K562 (cell line): ENCODE results near the gene ABCG1. TPM values are rescaled to one million over a fixed set of nuclear protein-coding genes. Genes with fewer than 3 reads are reported as not detected.

ENCODE experiments used
- ATAC-seq: fragments of 200-7000 bp; cut with Tn5 transposase; 3 replicates; pipeline ENCODE4 v1.9.1; 2020; ENCODE audit warnings: moderate library complexity
- BruUV-seq: library from RNA; stranded (reverse); fragments of 400-500 nt; replicated peaks from 2 replicates; lab custom pipeline; 2021; lab: Mats Ljungman, UMichigan
- CTCF ChIA-PET: fragments of 300-600 bp; formaldehyde crosslinking; extraction: SDS; loops from one replicate; lab custom pipeline; 2021; ENCODE audit warnings: low intra/inter-chr PET ratio; lab: Yijun Ruan, JAX
- POLR2A ChIA-PET: fragments of 300-600, 350-650 bp; sonication (Branson Sonifier 250); formaldehyde crosslinking; extraction: SDS; loops from one replicate; lab custom pipeline; 2021; ENCODE audit warnings: antibody characterized with exemption, inconsistent platforms; lab: Yijun Ruan, JAX
- DNase-seq, 4 experiments: peaks; one replicate each; pipeline versions ENCODE4 v3.0.0 to v3.0.0-alpha.2; 2011 to 2018; ENCODE audit warnings: low spot score in 3 of 4, mixed read lengths in 3 of 4; ENCODE audit errors: extremely low read depth in 1 of 4
- FAIRE-seq: peaks from 2 replicates; lab custom pipeline; 2011; peaks lifted over from hg19 to GRCh38; lab: Jason Lieb, UNC
- H2AFZ ChIP-seq: 2 replicates; pipeline ENCODE4 v1.6.0; 2011; ENCODE audit warnings: low read depth, low read length, control low read depth, inconsistent platforms
- H3K27ac ChIP-seq: fragments of 200-600 bp; 3 replicates; pipeline ENCODE4 v1.8.0; 2011; ENCODE audit warnings: low read depth, mild to moderate bottlenecking, control low read depth, inconsistent platforms, low read length, moderate library complexity, mixed read lengths; ENCODE audit errors: extremely low read depth
- H3K27me3 ChIP-seq, 2 experiments: fragments of 300-600 bp in 1 of 2; 2 replicates in 1 of 2; 3 replicates in 1 of 2; pipeline versions ENCODE4 v1.6.0 to v1.8.0; 2011; ENCODE audit warnings: inconsistent platforms in 2 of 2, low read length in 2 of 2, mild to moderate bottlenecking in 1 of 2, mixed read lengths in 1 of 2, moderate library complexity in 1 of 2; ENCODE audit not compliant: control insufficient read depth in 2 of 2, insufficient read depth in 2 of 2
- H3K36me3 ChIP-seq: fragments of 300-600 bp; 3 replicates; pipeline ENCODE4 v1.8.0; 2011; ENCODE audit warnings: mild to moderate bottlenecking, low read length, inconsistent platforms; ENCODE audit not compliant: control insufficient read depth, insufficient read depth
- H3K4me1 ChIP-seq, 2 experiments: fragments of 200-600 bp in 1 of 2; replicated peaks in 1 of 2; 2 replicates in 1 of 2; 3 replicates in 1 of 2; pipeline versions ENCODE4 v1.5.1 to v1.8.0; 2011; ENCODE audit warnings: inconsistent platforms in 2 of 2, low read length in 2 of 2, mild to moderate bottlenecking in 1 of 2, mixed read lengths in 1 of 2, moderate library complexity in 1 of 2; ENCODE audit not compliant: control insufficient read depth in 2 of 2, insufficient read depth in 2 of 2
- H3K4me2 ChIP-seq: 2 replicates; pipeline ENCODE4 v1.6.1; 2011; ENCODE audit warnings: low read length, control low read depth, inconsistent platforms, mixed read lengths; ENCODE audit not compliant: insufficient read depth
- H3K4me3 ChIP-seq: fragments of 200-600 bp; sonication (generic), shearing (Covaris generic); 2 replicates; pipeline ENCODE4 v1.5.1; 2016; ENCODE audit warnings: control low read depth, inconsistent platforms
- H3K79me2 ChIP-seq: fragments of 200-600 bp; 3 replicates; pipeline ENCODE4 v1.8.0; 2011; ENCODE audit warnings: low read length, inconsistent platforms; ENCODE audit not compliant: control insufficient read depth, insufficient read depth
- H3K9ac ChIP-seq, 2 experiments: 2 replicates each; pipeline versions ENCODE4 v1.6.0 to v1.6.1; 2011; ENCODE audit warnings: low read depth in 2 of 2, low read length in 2 of 2, control low read depth in 1 of 2, inconsistent platforms in 1 of 2, mild to moderate bottlenecking in 1 of 2, mixed read lengths in 1 of 2; ENCODE audit not compliant: insufficient read depth in 1 of 2
- H3K9me1 ChIP-seq: one replicate; pipeline ENCODE4 v1.6.0; 2011; ENCODE audit warnings: inconsistent platforms, mild to moderate bottlenecking, low read length, moderate library complexity; ENCODE audit not compliant: control insufficient read depth, insufficient read depth
- H3K9me3 ChIP-seq: replicated peaks from 2 replicates; pipeline ENCODE4 v1.5.1; 2011; ENCODE audit warnings: low read depth, low read length, inconsistent platforms; ENCODE audit not compliant: control insufficient read depth, insufficient read depth
- H4K20me1 ChIP-seq: replicated peaks from 2 replicates; pipeline ENCODE4 v1.6.1; 2011; ENCODE audit warnings: low read length, inconsistent platforms, mixed read lengths; ENCODE audit not compliant: control insufficient read depth, insufficient read depth
- FOS ChIP-seq: IDR thresholded peaks from 3 replicates; pipeline ENCODE4 v1.6.1; 2011; ENCODE audit not compliant: insufficient read length; ENCODE audit errors: extremely low read depth
- RBM25 ChIP-seq: fragments of 200-400 bp; formaldehyde crosslinking; IDR thresholded peaks from 2 replicates; pipeline ENCODE4 v1.6.1; 2018; ENCODE audit warnings: low read length, low read depth, moderate library complexity; ENCODE audit not compliant: severe bottlenecking
- ZNF146 ChIP-seq: IDR thresholded peaks from one replicate; pipeline ENCODE4 v1.6.1; 2018; ENCODE audit warnings: missing compliant biosample characterization; ENCODE audit not compliant: unreplicated experiment
- WGBS: fragments of 100-300 bp; shearing (Covaris generic); methylation state at CpG from one replicate; pipeline ENCODE4 v1.1.6; 2016; ENCODE audit warnings: low coverage, mixed read lengths; ENCODE audit not compliant: insufficient coverage; ENCODE audit errors: missing lambda C conversion rate; 5-methylcytosine and 5-hydroxymethylcytosine counted together
- in situ Hi-C: fragments of 300-500 bp; cut with MboI; formaldehyde crosslinking; loops from 4 replicates; pipeline ENCODE4 v1.15.0; 2018; ENCODE audit warnings: inconsistent platforms, mixed read lengths
- intact Hi-C: fragments of 100-400 bp; cut with micrococcal nuclease; formaldehyde crosslinking; loops from 2 replicates; pipeline ENCODE4 v1.14.2; 2022
- polyA plus RNA-seq, 8 experiments: library from polyadenylated mRNA; depleted of rRNA in 4 of 8; stranded (reverse) in 5 of 8; unstranded in 3 of 8; fragments of >200 nt; fragmentation: Nextera tagmentation in 2 of 8; fragmentation: Illumina TruSeq in 1 of 8; extraction: Ambion mirVana in 2 of 8; extraction: Trizol in 1 of 8; gene quantifications; 2 replicates each; pipeline versions ENCODE4 v1.2.1 to v1.2.3, GENCODE V29; 2011 to 2014; ENCODE audit warnings: inconsistent platforms in 1 of 8, missing spikeins in 1 of 8
- total RNA-seq, 7 experiments: library from RNA; depleted of rRNA in 6 of 7; stranded (reverse); fragments of >200 nt in 6 of 7; fragmentation: Illumina TruSeq in 2 of 7; extraction: Trizol in 2 of 7; gene quantifications; 2 replicates each; pipeline versions ENCODE4 v1.2.1 to v1.2.3, GENCODE V29; 2011 to 2021; ENCODE audit warnings: low replicate concordance in 1 of 7

The ABCG1 gene
- total and polyA plus RNA-seq, 9 of the 15 experiments (the other 6 are each of a cell fraction or from before 2014, with no cell fraction given), result 0.04 to 0.09 TPM; not detected in 7

- H3K4me1 ChIP-seq, result no peaks in the 10 kb centered on the region
These were observed 30.1 kb downstream of the ABCG1 start for GRCh38 chr21:42248783-42249597.

More at GRCh38 chr21:42248783-42249597, 30.1 kb downstream of the ABCG1 start:
- ATAC-seq, result no peak
- no peak for DNase-seq
- Histone ChIP-seq H2AFZ (no peak overlapping the region), H3K36me3 (no peaks in the 10 kb centered on the region), H3K9ac (no peak overlapping the region), H3K9me1 (no peaks in the 10 kb centered on the region), H3K27me3 (peaks cover 41 to 64% of the 10 kb centered on the region in 2 experiments), H3K4me3 (no peak overlapping the region), H3K27ac (no peak overlapping the region), H3K4me2 (no peak overlapping the region), H4K20me1 (no peaks in the 10 kb centered on the region), H3K79me2 (no peaks in the 10 kb centered on the region), H3K9me3 (no peaks in the 10 kb centered on the region)
- ChIA-PET CTCF (interaction anchor here (0.6 kb wide), 1 partner anchor 247 kb away, joined by 3 read pairs; the partner anchor contains the start of gene RSPH1), POLR2A (no interaction called here)
- in situ Hi-C loops (no loop called here), intact Hi-C loops (no loop called here)
- 7% methylated on average over 11 of the region's 12 CpGs for WGBS
- BruUV-seq, result no TSS peak
- FAIRE-seq, result no peak
- peak; percentile 71 for TF ChIP-seq ZNF146 (CRISPR knock-in tag)
- TF ChIP-seq RBM25, result peak; percentile 22
- no peak for TF ChIP-seq FOS
